ENCODE results near the gene ARL5B.
A peak's percentile ranks its signal among the peaks of the same experiment; 100 is the strongest.

ARL5B gene

DNA sequence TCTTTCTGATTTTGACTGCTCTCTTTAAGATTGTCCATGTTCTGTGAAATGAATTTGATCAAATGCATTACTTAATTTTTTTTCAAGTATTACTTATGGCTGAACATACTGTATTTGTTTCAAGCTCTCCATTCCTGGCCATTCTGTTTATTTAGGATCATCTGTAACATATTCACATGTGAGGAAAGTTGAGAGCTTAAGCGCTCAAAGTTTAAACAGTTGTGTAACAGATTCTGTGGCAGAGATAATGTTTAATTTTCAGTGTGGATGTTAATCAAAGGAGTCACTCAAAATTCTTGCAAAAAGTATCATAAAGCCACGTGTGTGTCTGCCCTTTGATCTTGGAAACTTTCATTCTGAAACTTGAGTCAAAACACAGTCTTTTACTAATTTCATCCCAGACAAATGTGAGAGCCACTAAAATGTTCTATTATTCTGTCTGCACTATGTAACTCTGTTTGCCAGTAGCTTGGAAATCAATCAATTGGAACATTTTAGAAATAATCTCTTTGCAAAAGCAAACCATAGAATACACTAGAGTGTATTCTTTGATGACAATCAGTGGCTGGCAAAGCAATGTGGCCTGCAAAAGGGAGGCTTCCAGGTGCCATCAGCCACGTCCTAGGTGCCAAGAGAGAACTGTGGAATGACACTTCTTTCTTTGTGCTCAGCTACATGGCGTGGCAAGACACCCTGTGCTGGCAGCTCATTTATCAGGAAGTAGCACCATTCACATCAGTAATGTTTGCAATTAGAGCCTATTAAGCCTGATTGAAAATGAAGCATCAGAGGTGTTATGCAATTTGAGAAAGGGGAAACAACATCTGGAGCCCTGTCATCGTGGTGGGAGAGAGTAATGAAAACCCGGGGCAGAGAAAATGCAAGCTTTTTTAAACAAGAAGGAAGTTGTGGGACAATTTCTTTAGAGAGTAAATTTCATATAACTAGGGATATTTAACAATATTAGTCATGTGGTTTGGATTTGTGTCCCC, 40.9 kb downstream of the ARL5B start:
- DNase-seq (ENCODE audit: low read depth in 2 of 2) = no peak

DNA sequence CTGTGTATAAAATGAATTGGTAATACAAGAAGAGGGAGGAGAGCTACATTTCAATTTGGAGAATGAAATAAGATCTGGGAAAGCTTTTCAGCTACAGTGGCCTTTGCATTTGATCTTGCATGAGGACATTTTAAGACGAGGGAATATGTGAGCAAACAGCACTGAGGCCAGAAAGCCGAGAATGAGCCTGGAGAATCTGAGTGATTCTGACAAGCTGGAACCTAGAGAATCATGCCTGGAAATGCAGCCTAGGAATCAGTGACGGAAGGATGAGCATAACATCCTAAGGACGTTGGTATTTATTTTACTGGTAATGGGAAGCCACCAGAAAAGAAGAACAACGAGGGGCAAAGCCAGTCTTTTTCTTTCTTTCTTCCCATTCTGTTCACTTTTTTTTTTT, 44.3 kb downstream of the ARL5B start:
- DNase-seq (ENCODE audit: low read depth in 2 of 2) = no peak

DNA sequence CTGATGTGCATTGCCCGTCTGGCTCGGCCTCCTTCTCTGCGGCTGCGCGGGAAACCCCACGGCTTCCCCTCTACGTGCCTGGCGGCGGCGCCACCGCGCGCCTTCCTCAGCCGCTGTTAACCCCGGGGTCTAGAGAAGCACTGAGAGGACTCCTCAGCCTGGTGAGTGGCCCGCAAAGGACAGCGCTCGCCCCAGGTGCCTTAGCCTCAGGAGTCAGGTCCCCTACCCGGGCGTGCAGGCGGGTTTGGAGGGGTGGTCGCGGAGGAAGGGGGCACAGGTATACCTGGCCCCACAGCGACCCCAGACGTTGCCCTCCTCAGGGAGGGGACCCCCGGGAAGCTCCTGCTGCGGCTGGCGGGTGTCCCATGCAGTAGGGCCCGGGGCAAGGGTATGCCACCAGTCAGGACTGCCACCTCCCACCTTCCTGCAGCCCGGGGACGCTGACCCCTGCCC, 51.0 kb downstream of the ARL5B start:
- no peak for DNase-seq (ENCODE audit: low read depth in 2 of 2)

DNA sequence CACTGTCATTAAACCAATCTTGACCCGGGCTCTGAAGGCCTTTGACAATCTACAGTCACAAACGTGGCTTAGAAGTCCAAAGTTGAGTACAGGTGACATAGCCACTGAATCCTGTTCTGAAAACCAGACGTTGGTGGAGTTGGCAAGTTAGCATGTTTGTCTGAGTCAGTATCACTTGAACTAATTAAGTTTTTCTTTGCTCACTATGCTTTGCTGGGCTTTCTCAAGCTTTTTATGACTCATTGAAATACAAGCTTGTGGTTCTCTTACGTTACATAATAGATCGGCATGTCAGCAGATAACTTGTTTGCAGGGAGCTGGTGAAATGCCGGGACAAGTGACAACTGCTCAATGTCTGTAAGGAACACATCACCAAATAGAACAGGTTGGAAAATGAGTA, 53.8 kb downstream of the ARL5B start:
- peak; percentile 56 to 59 for DNase-seq (ENCODE audit: low read depth in 2 of 2)

DNA sequence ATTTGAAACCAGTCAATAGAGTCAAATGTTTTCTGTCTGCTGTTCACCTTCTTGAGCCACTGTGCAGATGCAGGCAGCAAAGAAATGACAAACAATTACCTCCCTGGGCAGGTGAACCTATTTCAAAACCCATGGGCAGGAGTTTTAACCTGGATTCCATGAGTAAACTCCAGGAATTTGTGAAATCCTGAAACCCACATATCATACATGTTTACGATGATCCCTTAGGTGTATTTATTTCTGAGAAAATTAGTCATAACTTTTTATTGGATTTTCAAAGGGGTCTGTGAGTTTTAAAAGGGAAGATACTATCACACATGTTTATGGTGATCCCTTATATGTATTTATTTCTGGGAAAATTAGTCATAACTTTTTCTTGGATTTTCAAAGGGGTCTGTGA, 59.8 kb downstream of the ARL5B start:
- no peak for DNase-seq (ENCODE audit: low read depth in 2 of 2)

DNA sequence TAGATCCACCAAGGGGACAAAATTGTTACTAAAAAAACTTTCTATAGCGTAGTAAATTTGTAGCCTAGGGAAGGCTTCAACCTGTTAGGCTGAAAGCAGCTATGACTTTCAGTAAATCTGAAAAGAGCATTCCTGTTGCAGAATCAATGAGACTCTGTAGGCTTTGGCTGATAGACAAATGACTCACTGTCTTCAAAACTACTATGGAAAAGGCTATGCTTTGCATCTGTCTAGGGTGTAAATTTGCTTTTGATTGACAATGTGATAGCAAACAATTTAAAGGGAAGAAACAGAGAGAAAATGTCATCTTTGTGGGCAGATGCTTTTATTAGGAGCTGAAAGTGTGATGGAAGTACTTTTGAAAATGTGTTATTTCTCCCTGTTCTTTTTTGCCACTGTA, 60.6 kb downstream of the ARL5B start:
- no peak for DNase-seq (ENCODE audit: low read depth in 2 of 2)

DNA sequence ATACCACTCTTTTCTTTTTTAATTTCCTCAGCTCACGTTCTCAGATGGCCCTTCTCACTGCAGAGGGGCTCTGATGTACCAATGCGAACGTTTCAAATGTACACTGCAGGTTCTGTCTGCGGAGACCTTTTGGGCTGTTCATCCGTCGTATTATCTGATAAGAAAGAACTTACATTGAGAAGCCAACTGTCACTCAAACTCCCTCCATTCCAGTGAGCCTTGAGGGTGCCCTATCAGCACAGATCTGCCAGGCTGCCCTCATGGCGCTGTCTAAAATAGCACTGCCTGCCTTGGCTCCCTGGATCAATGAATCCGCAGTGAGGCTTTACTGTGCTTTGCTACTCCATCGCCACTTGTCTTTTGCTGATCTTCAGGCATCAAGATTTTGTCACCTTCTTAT, 61.8 kb downstream of the ARL5B start:
- no peak for DNase-seq (ENCODE audit: low read depth in 2 of 2)

DNA sequence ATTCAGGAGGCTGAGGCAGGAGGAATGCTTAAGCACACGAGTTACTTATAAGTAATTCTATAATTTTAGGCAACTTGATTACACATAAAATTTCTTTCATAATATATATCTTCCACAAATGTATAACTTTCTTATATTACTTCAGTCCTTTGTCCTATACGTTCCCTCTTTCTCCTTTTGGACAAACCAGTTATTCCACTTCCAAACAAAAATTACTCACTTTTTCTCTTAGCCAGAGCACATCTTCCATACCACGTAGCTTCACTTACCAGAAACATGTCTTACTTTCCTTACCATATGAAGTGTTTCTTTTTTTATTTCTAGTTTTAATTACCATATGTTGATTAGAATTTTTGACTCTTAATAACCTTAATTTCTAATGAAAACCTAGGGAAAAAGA, 64.6 kb downstream of the ARL5B start:
- DNase-seq (ENCODE audit: low read depth in 2 of 2) = no peak

Measured in fibroblast of skin of left biceps (primary cell).